ENCODE measurements around the gene FAM47A. TPM values are rescaled to one million over a fixed set of nuclear protein-coding genes. Genes with fewer than 3 reads are reported as not detected.

Gene FAM47A
- total RNA-seq: not detected in 2 replicates

GRCh38 chrX:34132028-34132427 is at the start of gene FAM47A:
TSS of gene FAM47A (minus strand) at chrX:34132314. CDS start at chrX:34132278, 36 bp downstream.
- Mint-ChIP-seq H3K4me3 (no peak within 1 kb of the TSS), H3K27ac (no peak within 1 kb of the TSS), H3K36me3 (ENCODE audit: low read depth) (no peaks in the 10 kb centered on the region), H3K9me3 (no peaks in the 10 kb centered on the region), H3K27me3 (ENCODE audit: insufficient read depth) (no peaks in the 10 kb centered on the region), H3K4me1 (ENCODE audit: low read depth) (no peaks in the 10 kb centered on the region)
- DNase-seq (ENCODE audit: low spot score): no peak
- intact Hi-C loops (cut with micrococcal nuclease): no loop called here

DNA sequence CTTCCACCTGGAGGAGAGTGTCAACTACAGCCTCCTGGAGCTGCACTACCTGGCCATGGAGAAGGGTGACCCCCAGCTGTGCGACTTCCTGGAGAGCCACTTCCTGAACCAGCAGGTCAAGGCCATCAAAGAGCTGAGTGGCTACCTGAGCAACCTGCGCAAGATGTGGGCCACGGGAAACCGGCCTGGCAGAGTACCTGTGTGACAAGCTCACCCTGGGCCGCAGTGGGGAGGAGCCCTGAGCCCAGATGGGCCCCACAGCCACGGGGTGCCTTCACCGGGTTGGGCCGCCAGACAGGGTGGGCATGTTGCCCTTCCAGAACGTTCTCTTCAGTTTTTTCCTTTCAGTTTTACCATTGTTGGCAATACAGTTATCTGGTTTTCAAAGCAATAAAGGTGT is 15.2 kb upstream of the FAM47A start:
- no peaks in the 10 kb centered on the region for H3K9me3 Mint-ChIP-seq
- no peak overlapping the region for H3K27ac Mint-ChIP-seq
- H3K4me3 Mint-ChIP-seq: no peak overlapping the region
- H3K27me3 Mint-ChIP-seq (ENCODE audit: insufficient read depth): no peaks in the 10 kb centered on the region
- H3K4me1 Mint-ChIP-seq (ENCODE audit: low read depth): no peaks in the 10 kb centered on the region
- no peak for DNase-seq (ENCODE audit: low spot score)
- H3K36me3 Mint-ChIP-seq (ENCODE audit: low read depth): no peaks in the 10 kb centered on the region
- intact Hi-C loops (cut with micrococcal nuclease): no loop called here

GRCh38 chrX:34146906-34147305 is 14.8 kb upstream of the FAM47A start:
- H3K4me3 Mint-ChIP-seq: no peak overlapping the region
- no peak overlapping the region for H3K27ac Mint-ChIP-seq
- no peaks in the 10 kb centered on the region for H3K36me3 Mint-ChIP-seq (ENCODE audit: low read depth)
- H3K4me1 Mint-ChIP-seq (ENCODE audit: low read depth): no peaks in the 10 kb centered on the region
- no peaks in the 10 kb centered on the region for H3K9me3 Mint-ChIP-seq
- DNase-seq (ENCODE audit: low spot score): no peak
- intact Hi-C loops (cut with micrococcal nuclease): no loop called here
- no peaks in the 10 kb centered on the region for H3K27me3 Mint-ChIP-seq (ENCODE audit: insufficient read depth)

DNA sequence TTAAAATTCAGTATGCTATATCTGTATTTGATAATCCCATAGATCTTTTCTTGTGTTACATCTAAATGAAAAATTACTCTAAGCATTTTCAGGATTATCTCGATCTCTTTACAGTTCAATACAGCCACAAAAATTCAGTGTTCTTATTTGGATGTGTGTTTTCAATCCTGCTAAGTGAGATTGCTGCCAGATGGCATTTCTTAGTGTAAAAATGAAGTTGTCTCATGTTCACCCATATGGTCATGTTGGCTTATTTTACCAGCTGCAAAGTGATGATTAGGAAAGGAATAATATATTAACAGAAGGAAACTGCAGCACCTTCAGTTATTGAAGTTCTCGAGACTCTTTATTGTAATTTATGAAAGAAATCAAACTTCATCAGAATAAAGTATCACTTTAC is 12.1 kb upstream of the FAM47A start:
- H3K9me3 Mint-ChIP-seq: no peaks in the 10 kb centered on the region
- no peak overlapping the region for H3K4me3 Mint-ChIP-seq
- no peak overlapping the region for H3K27ac Mint-ChIP-seq
- no peaks in the 10 kb centered on the region for H3K36me3 Mint-ChIP-seq (ENCODE audit: low read depth)
- H3K4me1 Mint-ChIP-seq (ENCODE audit: low read depth): no peaks in the 10 kb centered on the region
- H3K27me3 Mint-ChIP-seq (ENCODE audit: insufficient read depth): no peaks in the 10 kb centered on the region
- DNase-seq (ENCODE audit: low spot score): no peak
- intact Hi-C loops (cut with micrococcal nuclease): no loop called here

GRCh38 chrX:34140816-34141215 is 8.7 kb upstream of the FAM47A start:
- intact Hi-C loops (cut with micrococcal nuclease): no loop called here
- H3K4me1 Mint-ChIP-seq (ENCODE audit: low read depth): no peaks in the 10 kb centered on the region
- H3K36me3 Mint-ChIP-seq (ENCODE audit: low read depth): no peaks in the 10 kb centered on the region
- H3K27me3 Mint-ChIP-seq (ENCODE audit: insufficient read depth): no peaks in the 10 kb centered on the region
- DNase-seq (ENCODE audit: low spot score): no peak
- no peak overlapping the region for H3K27ac Mint-ChIP-seq
- H3K4me3 Mint-ChIP-seq: no peak overlapping the region
- H3K9me3 Mint-ChIP-seq: no peaks in the 10 kb centered on the region

DNA sequence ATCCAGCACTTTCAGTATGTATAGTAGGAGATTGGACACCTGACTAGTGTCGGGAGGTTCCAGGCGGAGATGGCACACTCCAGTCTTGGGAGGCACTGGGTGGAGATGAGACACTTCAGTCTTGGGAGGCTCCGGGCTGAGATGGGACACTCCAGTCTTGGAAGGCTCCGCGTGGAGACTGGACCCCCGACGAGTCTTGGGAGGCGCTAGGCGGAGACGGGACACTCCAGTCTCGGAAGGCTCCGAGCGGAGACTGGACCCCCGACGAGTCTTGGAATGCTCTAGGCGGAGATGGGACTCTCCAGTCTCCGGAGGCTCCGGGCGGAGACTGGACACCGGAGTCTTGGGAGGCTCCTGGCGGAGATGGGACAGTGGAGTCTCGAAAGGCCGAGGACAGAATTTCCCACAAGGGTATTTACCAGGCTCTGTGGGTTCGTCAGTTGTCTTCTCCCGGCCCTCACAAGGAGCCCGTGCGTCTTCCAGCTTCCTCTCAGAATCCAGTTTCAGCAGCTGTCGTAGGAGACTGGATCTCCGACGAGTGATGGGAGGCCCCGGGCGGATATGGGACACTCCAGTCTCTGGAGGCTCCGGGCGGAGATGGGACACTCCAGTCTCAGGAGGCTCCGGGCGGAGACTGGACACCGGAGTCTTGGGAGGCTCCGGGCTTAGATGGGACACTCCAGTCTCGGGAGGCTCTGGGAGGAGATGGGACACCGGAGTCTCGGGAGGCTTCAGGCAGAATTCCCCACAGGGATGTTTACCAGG is 952 bp downstream of the FAM47A start:
- no peaks in the 10 kb centered on the region for H3K27me3 Mint-ChIP-seq (ENCODE audit: insufficient read depth)
- no peaks in the 10 kb centered on the region for H3K36me3 Mint-ChIP-seq (ENCODE audit: low read depth)
- DNase-seq (ENCODE audit: low spot score): no peak
- no peak overlapping the region for H3K4me3 Mint-ChIP-seq
- H3K9me3 Mint-ChIP-seq: no peaks in the 10 kb centered on the region
- intact Hi-C loops (cut with micrococcal nuclease): no loop called here
- H3K4me1 Mint-ChIP-seq (ENCODE audit: low read depth): no peaks in the 10 kb centered on the region
- no peak overlapping the region for H3K27ac Mint-ChIP-seq

- Mint-ChIP-seq H3K36me3 (ENCODE audit: low read depth) (no peaks in the 10 kb centered on the region), H3K4me3 (no peak overlapping the region), H3K27ac (no peak overlapping the region)
Measured at GRCh38 chrX:34130501-34130900, 1.6 kb downstream of the FAM47A start.

DNA sequence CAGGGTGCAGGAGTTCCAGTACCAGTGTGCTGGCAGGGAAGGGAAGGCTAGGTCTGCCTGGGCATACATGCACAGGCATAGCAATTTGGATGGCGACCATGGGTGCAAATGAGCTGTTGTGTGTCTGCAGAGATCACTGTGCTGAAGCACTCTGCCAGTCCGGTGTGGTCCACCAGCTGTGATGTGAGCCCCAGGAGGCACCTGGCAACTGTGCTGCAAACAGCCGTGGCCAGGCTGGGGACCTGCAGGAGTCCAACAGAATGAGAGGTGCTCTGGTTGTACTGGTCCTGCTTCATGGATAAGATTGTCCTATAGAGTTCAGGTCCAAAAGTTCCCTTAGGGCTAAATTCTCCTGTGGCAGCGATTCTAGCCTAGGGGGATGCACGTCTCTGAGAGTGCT is 6.1 kb downstream of the FAM47A start:
- no peak overlapping the region for H3K4me3 Mint-ChIP-seq
- no peaks in the 10 kb centered on the region for H3K4me1 Mint-ChIP-seq (ENCODE audit: low read depth)
- no peak overlapping the region for H3K27ac Mint-ChIP-seq
- no peak for DNase-seq (ENCODE audit: low spot score)
- H3K27me3 Mint-ChIP-seq (ENCODE audit: insufficient read depth): no peaks in the 10 kb centered on the region
- intact Hi-C loops (cut with micrococcal nuclease): no loop called here
- H3K36me3 Mint-ChIP-seq (ENCODE audit: low read depth): no peaks in the 10 kb centered on the region
- H3K9me3 Mint-ChIP-seq: no peaks in the 10 kb centered on the region

More at GRCh38 chrX:34130501-34130900, 1.6 kb downstream of the FAM47A start:
- intact Hi-C loops (cut with micrococcal nuclease): no loop called here
- Mint-ChIP-seq H3K27me3 (ENCODE audit: insufficient read depth) (no peaks in the 10 kb centered on the region), H3K4me1 (ENCODE audit: low read depth) (no peaks in the 10 kb centered on the region), H3K9me3 (no peaks in the 10 kb centered on the region)
- DNase-seq (ENCODE audit: low spot score): no peak

DNA sequence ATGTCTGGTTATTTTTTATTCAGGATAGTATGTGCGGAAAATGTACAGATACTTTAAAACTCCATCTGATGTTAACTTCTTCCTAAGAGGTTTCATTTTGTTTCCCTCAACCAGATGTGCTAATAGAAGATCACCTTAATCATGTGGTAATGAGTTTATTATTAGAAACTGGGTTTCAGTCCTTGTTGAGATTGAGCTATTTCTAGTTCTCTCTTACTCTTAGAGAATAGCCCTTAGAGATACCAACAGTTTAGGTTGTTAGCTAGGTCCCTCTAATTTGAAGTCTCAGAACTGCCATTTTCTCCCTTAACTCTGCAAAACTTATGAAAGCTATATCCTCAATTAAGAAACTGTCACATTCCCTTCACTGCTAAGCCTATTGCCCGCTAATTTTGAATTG is 13.0 kb downstream of the FAM47A start:
- intact Hi-C loops (cut with micrococcal nuclease): no loop called here
- Mint-ChIP-seq H3K27me3 (ENCODE audit: insufficient read depth) (no peaks in the 10 kb centered on the region), H3K9me3 (no peaks in the 10 kb centered on the region), H3K36me3 (ENCODE audit: low read depth) (no peaks in the 10 kb centered on the region), H3K27ac (no peak overlapping the region), H3K4me1 (ENCODE audit: low read depth) (no peaks in the 10 kb centered on the region), H3K4me3 (no peak overlapping the region)
- DNase-seq (ENCODE audit: low spot score): no peak

GRCh38 chrX:34112459-34112858 is 19.7 kb downstream of the FAM47A start:
- Mint-ChIP-seq H3K9me3 (no peaks in the 10 kb centered on the region), H3K27ac (no peak overlapping the region), H3K4me3 (no peak overlapping the region), H3K4me1 (ENCODE audit: low read depth) (no peaks in the 10 kb centered on the region), H3K36me3 (ENCODE audit: low read depth) (no peaks in the 10 kb centered on the region), H3K27me3 (ENCODE audit: insufficient read depth) (no peaks in the 10 kb centered on the region)
- no peak for DNase-seq (ENCODE audit: low spot score)
- intact Hi-C loops (cut with micrococcal nuclease): no loop called here

Data from activated T-helper 1 cell treated with anti-CD3 and anti-CD28 coated beads, Interleukin-12 subunit alpha, Interleukin-12 subunit beta, Interleukin-2, Interleukin-4 antibody, amounts not matched to agents 30 ng/mL and 10 ng/mL and 1 ng/mL, durations not matched to agents 14 hours and 24 hours and 36 hours (primary cell).